Rectal smooth muscle tissue (tissue), 1 donor: ENCODE data around the gene SCN1B.
"Not testable (repeated sequence)": the region's sequence is repeated elsewhere in the genome, so short reads cannot be mapped to it uniquely, and the experiment has no call there.

Experiments
- H3K27ac ChIP-seq: one replicate; pipeline ENCODE4 v1.7.0; 2013; ENCODE audit warnings: low read depth, low read length, inconsistent platforms
- H3K27me3 ChIP-seq: one replicate; pipeline ENCODE4 v1.7.0; 2013; ENCODE audit warnings: low read length; ENCODE audit not compliant: control insufficient read depth, insufficient read depth
- H3K36me3 ChIP-seq: one replicate; pipeline ENCODE4 v1.7.0; 2013; ENCODE audit warnings: low read length; ENCODE audit not compliant: control insufficient read depth, insufficient read depth
- H3K4me1 ChIP-seq: one replicate; pipeline ENCODE4 v1.7.0; 2013; ENCODE audit warnings: low read length; ENCODE audit not compliant: control insufficient read depth, insufficient read depth
- H3K4me3 ChIP-seq: one replicate; pipeline ENCODE4 v1.7.0; 2013; ENCODE audit warnings: low read length
- H3K9ac ChIP-seq: one replicate; pipeline ENCODE4 v1.7.0; 2013; ENCODE audit warnings: low read length

SCN1B gene

DNA sequence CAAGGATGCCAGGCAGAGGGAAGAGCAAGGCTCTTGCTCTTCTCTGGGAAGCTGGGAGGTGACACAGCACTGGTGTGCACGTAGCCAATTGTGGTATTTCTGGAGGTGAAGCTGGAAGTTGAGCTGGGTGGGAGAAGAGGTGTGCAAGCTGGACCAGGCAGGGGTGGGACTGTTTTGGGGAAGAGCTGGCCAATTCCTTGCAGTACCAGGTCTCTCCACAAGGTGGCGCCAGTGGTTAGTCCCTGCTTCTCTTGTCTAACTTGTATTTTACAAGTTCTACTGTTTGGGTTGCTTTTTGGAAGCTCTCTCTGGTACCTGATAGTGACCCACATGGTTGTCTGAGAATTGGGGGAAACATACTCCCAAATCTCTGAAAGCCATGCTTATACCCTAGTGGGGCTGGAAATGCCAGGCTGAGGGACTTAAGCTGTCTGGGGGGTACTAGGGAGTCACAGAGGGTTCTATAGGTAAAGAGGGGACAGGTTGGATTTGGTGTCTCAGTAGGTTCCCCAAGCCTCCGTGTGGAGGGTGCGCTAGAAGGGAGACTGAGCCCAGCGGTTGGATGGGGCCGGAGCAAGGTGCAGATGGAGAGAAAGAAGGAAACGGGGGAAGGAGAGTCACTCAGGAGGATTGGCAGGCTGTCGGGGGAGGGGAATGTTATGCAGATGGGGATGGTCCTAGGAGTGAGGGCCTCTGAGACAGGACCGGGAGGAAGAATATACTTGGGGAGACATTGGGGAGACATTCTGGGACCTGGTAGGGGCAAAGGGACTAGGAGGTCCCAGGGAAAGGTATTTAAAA, 14.2 kb downstream of the SCN1B start:
- Histone ChIP-seq H3K27me3 (peaks cover 8% of the 10 kb centered on the region), H3K9ac (no peak overlapping the region), H3K4me3 (no peak overlapping the region), H3K4me1 (peaks cover 3% of the 10 kb centered on the region), H3K36me3 (no peaks in the 10 kb centered on the region), H3K27ac (no peak overlapping the region)

DNA sequence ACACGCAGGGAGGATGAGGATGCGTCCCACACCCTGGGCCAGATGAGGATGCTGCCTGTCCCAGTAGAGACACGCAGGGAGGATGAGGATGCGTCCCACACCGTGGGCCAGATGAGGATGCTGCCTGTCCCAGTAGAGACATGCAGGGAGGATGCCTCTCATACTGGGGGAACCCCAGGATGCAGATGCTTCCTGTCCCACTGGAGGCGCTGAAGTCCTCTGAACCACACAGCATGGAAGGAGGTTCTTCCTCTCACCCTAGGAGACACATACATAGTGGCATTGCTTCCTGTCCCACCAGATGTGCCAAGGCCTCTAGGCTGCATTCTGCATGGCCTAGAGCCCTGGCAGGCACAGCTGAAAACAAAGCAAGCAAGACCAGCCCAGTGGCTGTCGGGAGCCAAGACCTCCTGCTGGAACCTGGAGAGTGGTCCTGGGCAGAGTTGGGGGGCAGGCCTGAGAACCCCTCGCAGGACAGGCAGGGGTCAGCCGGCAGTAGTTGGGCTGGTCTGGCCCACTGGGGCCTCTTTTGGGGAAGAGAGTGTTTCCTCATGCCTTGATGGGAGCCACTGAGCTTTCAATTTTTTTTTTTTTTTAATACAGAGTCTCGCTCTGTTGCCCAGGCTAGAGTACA, 15.5 kb downstream of the SCN1B start:
- Histone ChIP-seq H3K9ac (no peak overlapping the region), H3K27me3 (peaks cover 6% of the 10 kb centered on the region), H3K27ac (no peak overlapping the region)

GRCh38 chr19:35046461-35046860, 16.2 kb downstream of the SCN1B start:
- no peaks in the 10 kb centered on the region for H3K4me1 ChIP-seq
- H3K36me3 ChIP-seq, result no peaks in the 10 kb centered on the region
- no peak overlapping the region for H3K4me3 ChIP-seq
- H3K27ac ChIP-seq, result no peak overlapping the region
- H3K27me3 ChIP-seq, result peaks cover 6% of the 10 kb centered on the region
- H3K9ac ChIP-seq, result no peak overlapping the region

More for the DNA sequence above, 15.5 kb downstream of the SCN1B start:
- Histone ChIP-seq H3K36me3 (no peaks in the 10 kb centered on the region), H3K4me3 (no peak overlapping the region), H3K4me1 (peaks cover under 1% of the 10 kb centered on the region)

- no peaks in the 10 kb centered on the region for H3K4me1 ChIP-seq
- H3K27ac ChIP-seq, result no peak overlapping the region
- no peak overlapping the region for H3K4me3 ChIP-seq
- no peak overlapping the region for H3K9ac ChIP-seq
- H3K36me3 ChIP-seq, result no peaks in the 10 kb centered on the region
- peaks cover 4% of the 10 kb centered on the region for H3K27me3 ChIP-seq
These were observed 18.7 kb downstream of the SCN1B start for GRCh38 chr19:35048911-35049411.

DNA sequence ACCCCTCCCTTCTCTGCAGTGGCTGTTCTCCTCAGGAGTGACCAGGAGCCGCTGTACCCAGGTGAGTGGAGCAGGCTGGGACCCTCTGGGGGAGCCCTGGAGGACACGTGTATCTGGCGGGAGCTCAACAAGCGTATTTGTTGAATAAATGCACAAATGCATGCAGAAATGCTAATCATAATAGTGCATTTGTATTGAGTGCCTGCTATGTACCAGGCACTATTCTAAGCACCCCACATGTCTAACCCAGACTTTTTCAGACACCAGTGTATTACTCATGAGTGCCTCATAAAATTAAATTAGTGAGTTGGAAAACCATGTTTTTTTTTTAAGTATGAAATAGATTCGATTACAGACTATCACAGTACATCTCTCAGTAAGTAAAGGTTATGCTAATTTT, 19.2 kb downstream of the SCN1B start:
- Histone ChIP-seq H3K27ac (no peak overlapping the region), H3K4me3 (no peak overlapping the region), H3K4me1 (no peaks in the 10 kb centered on the region), H3K27me3 (peaks cover 4% of the 10 kb centered on the region), H3K9ac (no peak overlapping the region), H3K36me3 (no peaks in the 10 kb centered on the region)

- H3K27me3 ChIP-seq, H3K27ac ChIP-seq, H3K36me3 ChIP-seq, H3K9ac ChIP-seq, H3K4me1 ChIP-seq, H3K4me3 ChIP-seq: not testable (repeated sequence)
These were observed 20.4 kb downstream of the SCN1B start for GRCh38 chr19:35050662-35051061.

- not testable (repeated sequence) for H3K36me3 ChIP-seq, H3K27me3 ChIP-seq, H3K27ac ChIP-seq, H3K4me1 ChIP-seq, H3K9ac ChIP-seq, H3K4me3 ChIP-seq
These were observed 21.0 kb downstream of the SCN1B start for GRCh38 chr19:35051268-35051667.

- Histone ChIP-seq H3K27me3 (no peaks in the 10 kb centered on the region), H3K4me3 (no peak overlapping the region), H3K9ac (no peak overlapping the region), H3K36me3 (no peaks in the 10 kb centered on the region), H3K27ac (no peak overlapping the region), H3K4me1 (no peaks in the 10 kb centered on the region)
These were observed 21.5 kb downstream of the SCN1B start for GRCh38 chr19:35051796-35052195.

GRCh38 chr19:35052599-35053190, 22.4 kb downstream of the SCN1B start:
- H3K27me3 ChIP-seq, result no peaks in the 10 kb centered on the region
- H3K4me1 ChIP-seq, result no peaks in the 10 kb centered on the region
- no peak overlapping the region for H3K27ac ChIP-seq

GRCh38 chr19:35053667-35054293, 23.5 kb downstream of the SCN1B start:
- no peak overlapping the region for H3K27ac ChIP-seq

More at GRCh38 chr19:35052599-35053190, 22.4 kb downstream of the SCN1B start:
- Histone ChIP-seq H3K9ac (no peak overlapping the region), H3K36me3 (no peaks in the 10 kb centered on the region), H3K4me3 (no peak overlapping the region)

DNA sequence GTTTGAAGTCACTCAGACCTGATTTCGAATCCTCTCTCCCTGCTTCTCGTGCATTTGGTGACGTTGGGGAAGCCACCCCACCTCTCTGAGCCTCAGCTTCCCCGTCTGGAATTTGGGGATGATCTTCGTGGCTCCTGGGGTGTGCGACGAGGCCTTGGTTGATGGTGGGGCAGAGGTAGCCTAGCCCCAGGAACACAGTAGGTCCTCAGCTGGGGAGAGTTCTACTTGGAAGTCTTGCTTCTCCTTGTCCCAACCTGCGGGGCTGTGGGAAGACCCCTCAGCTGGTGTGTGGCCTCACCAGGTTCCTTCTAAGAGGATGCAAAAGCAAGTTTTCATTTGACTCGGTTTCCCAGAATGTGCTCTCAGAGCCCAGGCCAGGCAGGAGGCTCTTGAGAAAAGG, 24.4 kb downstream of the SCN1B start:
- Histone ChIP-seq H3K4me1 (no peaks in the 10 kb centered on the region), H3K36me3 (no peaks in the 10 kb centered on the region), H3K4me3 (no peak overlapping the region), H3K27me3 (no peaks in the 10 kb centered on the region), H3K27ac (no peak overlapping the region), H3K9ac (no peak overlapping the region)

More at GRCh38 chr19:35053667-35054293, 23.5 kb downstream of the SCN1B start:
- Histone ChIP-seq H3K27me3 (no peaks in the 10 kb centered on the region), H3K9ac (no peak overlapping the region), H3K36me3 (no peaks in the 10 kb centered on the region), H3K4me3 (no peak overlapping the region), H3K4me1 (no peaks in the 10 kb centered on the region)

GRCh38 chr19:35055715-35056179, 25.5 kb downstream of the SCN1B start:
- Histone ChIP-seq H3K4me3 (no peak overlapping the region), H3K27ac (no peak overlapping the region), H3K9ac (no peak overlapping the region), H3K4me1 (no peaks in the 10 kb centered on the region), H3K36me3 (no peaks in the 10 kb centered on the region), H3K27me3 (no peaks in the 10 kb centered on the region)
